ENCODE data around the gene BAD. TPM values are rescaled to one million over a fixed set of nuclear protein-coding genes. Genes with fewer than 3 reads are reported as not detected.

BAD gene
- total RNA-seq: 46.2 and 69.0 TPM in 2 replicates

GRCh38 chr11:64284048-64284961 lies at the start of gene BAD:
BAD (minus strand) TSS chr11:64284665; CDS start chr11:64284368, 297 bp downstream.

GRCh38 chr11:64317961-64318765 lies 33.7 kb upstream of the BAD start, which contains the start of gene PRDX5:
PRDX5 (plus strand) TSS chr11:64318121; CDS start chr11:64318216, 95 bp downstream.

GRCh38 chr11:64317325-64317960 lies 33.0 kb upstream of the BAD start, which contains the start of gene TRMT112:
TRMT112 (minus strand) TSS chr11:64317559; CDS start chr11:64317526, 33 bp downstream.

DNA sequence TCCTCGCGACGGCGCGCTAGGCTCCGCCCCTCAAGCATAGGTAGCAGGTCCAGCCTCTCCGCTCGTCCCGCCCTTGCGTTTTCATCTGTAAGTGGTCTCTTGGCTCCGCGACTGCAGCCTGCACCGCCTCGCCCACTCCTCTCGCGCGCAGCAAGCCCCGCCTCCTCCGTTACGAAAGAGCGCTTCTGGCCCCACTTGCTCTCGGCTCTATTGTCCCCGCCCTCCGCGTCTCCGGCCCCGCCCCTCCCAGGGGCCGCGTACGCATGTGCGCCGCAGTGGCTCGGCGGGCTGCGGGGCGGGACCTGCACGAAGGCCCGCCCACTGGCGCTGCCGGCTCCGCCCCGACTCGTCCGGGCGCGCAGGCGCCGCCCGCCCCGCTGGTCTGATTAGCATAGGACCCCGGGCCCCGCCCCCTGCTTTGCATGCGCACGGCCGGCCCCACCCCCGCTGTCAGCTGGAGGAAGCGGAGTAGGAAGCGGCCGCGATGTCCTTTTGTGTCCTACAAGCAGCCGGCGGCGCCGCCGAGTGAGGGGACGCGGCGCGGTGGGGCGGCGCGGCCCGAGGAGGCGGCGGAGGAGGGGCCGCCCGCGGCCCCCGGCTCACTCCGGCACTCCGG lies 20.7 kb upstream of the BAD start, which contains the start of gene ESRRA:
Gene ESRRA, plus strand, starts transcription at position 450 of the 616 bp plus-strand sequence. CDS start 1,656 bp downstream, outside the sequence.

DNA sequence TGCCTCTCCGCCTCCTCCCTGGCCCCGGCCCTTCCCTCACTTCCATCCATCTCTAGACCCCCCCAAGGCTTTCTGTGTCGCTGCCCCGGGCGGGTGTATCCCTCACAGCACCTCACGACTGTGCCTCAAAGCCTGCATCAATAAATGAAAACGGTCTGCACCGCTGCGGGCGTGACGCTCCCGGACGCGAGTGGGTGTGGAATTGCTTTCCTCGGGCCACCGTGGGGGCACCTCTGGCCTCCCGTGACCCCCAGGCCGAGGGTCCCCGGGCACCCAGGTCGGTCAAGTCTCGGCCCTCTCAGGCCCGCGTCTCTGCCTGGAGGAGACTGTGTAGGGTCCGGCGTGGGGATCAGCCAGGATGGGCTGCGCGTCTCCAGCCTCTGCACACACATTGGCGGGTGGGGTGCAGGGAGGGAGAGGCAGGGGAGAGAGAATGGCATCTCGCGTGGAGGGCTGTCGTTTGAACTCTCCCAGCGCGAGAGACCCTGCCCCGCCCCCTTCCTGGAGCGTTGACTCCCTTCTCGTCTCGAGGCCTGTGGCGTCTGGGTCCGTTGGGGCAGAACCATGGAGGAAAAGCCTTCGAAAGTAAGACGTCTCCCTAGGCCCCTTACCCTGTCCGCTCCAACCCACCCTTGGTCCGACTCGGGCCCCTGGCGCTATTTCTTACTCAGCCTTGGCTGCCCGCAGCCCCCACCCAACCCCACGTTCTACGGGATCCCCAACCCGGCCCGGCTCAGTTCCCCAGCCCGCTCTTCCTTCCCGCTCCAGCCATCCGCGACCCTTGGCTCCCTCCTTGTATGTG lies 15.6 kb upstream of the BAD start, which contains the start of gene CATSPERZ:
Gene CATSPERZ, plus strand, starts transcription at position 512 of the 802 bp plus-strand sequence. Its CDS starts 53 bp downstream, at position 565.

DNA sequence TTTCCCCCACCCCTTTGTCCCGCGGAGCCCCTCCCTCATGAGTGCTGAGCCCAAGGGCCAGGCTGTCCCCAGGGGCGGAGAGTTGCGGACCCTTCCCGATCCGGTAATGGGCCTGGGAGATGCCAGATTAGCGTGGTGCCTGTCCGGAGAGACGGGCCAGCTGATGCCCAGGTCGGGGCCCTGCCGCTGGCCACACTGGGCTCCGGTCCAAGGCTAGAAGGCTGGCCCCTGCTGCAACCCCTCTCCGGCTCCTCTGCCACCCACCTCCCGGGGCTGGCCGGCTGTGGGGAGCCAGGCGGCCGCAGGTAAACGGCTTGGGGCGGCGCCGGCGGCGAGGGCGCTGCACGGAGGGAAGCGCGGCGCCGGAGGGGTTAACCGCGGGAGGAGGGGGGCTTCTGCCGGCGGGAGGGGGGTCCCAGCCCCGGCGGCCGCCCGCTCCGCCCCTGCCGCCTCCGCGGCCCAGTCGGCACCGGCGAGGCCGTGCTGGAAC lies 6.8 kb upstream of the BAD start, which contains the start of gene KCNK4:
Gene KCNK4, plus strand, starts transcription at position 41 of the 490 bp plus-strand sequence. CDS start 1,717 bp downstream, outside the sequence.

DNA sequence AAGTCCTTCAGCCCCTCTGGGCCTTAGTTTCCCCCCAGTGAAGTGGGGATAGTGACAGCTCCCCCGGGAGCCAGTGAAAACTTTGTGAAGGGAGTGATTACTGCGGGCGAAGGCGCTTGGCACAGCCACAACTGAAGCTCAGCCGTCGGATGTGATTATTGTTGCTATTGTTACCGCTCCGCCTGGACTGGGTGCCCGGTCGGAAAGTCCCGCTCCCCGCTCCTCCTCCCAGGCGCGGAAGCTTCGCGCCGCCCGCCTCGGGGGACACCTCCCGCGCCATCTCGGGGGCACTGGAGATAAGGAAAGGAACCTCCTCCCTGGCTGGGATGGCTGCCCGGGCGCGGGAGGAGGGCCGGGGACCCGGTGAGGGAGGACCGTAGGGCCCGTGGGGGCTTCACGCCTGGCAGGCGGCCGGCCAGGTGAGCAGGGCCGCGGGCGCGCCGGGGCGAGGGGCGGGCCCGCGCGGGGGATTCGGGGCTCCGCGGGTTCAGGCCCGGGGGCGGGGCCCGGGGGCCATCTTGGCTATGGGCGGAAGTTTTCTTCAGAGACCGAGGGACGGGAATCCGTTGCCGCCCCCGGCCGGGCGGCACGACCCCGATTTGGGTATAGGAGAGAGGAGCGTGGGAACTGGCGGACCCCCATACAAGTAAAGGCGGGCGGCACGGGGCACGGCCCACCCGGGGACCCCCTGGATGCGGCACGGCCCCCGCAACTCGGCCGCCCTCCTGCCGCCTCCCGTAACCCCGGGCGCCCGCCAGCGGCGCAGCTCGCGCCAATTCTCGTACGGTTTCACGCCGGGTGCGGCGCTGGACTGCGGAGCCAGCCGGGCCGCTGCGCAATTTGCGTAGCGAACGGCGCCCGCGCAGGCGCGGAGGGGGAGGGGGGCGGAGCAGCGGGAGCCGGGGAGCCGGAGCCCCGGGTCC lies 758 bp upstream of the BAD start, which contains the start of gene GPR137:
Gene GPR137, plus strand, starts transcription at position 887 of the 923 bp plus-strand sequence. CDS start 677 bp downstream, outside the sequence.

DNA sequence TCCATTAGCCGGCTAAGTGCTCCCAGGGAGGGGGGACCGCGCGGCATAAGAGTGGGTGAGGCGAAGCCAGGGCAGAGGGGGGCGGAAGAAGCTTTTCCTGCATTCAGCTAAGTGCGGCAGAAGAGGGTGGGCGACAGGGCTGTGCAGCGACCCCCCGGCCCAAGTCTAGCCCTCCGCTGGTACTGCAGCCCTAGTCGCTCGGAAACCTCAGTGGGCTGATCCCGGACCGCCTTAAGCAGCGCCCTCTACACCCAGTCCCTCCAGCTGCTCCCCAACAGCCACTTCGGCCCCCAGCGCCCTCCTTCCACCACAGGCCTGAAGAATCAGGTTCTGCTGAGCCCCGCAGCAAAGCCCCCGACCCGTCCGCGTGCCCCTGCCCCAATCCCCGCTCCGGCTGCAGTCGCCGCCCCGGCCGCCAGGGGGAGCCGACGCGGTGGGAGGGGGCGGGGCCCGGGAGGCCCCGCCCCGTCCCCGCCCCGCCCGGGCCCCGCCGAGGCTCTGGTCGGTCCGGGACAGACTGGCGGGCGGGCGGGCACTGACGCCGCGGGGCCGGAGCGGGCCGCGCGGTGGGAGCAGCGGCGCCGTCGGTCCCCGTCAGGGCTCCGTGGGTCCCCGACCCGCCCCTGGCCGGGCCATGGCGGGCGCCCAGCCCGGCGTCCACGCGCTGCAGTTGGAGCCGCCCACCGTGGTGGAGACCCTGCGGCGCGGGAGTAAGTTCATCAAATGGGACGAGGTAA lies 33.3 kb downstream of the BAD start, which contains the start of gene PLCB3:
Gene PLCB3, plus strand, starts transcription at position 515 of the 737 bp plus-strand sequence. Its CDS starts 120 bp downstream, at position 635.

DNA sequence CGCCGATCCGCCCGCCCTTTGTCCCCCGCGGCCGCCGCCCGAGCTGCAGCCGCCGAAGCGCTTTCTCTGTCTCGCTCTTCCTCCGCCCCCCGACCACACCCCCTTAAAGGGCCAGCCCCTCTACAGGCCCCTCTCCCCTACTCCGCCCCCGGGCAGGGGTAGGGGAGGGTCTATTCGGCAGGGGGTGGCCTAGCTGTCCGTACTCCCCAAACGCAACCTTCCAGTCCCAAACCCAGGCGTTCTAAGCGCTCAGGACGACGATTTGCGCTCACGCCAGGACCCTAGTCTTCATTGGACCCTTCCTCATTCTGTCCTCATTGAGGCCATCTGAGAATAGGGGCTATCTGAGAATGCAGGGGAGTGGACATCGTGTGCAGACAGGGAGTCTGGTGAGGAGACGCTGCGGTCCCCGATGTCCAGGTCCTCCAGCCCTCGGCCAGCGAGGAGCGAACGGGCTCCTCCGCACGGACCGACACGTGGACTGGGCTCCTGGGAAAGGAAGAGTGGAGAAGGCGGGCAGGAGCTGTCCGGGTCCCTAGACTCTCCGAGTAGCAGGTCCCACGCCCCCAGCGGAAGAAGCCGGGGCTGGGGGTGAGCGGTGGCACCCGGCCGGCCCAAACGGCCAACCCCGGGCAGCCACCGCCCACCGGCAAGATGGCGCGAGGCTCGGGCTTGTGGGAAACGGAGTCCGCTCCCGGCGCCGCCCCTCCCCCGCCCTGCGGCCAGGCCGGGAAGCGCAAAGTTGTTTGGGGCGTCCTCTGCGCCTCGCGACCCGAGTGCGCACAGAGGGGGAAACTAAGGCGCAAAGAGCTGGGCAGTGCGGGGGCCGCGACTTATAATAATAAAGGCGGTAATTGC lies 37.4 kb downstream of the BAD start, which contains the start of gene PPP1R14B:
Gene PPP1R14B, minus strand, starts transcription at position 73 of the 858 bp plus-strand sequence. CDS start 270 bp downstream, outside the sequence.

DNA sequence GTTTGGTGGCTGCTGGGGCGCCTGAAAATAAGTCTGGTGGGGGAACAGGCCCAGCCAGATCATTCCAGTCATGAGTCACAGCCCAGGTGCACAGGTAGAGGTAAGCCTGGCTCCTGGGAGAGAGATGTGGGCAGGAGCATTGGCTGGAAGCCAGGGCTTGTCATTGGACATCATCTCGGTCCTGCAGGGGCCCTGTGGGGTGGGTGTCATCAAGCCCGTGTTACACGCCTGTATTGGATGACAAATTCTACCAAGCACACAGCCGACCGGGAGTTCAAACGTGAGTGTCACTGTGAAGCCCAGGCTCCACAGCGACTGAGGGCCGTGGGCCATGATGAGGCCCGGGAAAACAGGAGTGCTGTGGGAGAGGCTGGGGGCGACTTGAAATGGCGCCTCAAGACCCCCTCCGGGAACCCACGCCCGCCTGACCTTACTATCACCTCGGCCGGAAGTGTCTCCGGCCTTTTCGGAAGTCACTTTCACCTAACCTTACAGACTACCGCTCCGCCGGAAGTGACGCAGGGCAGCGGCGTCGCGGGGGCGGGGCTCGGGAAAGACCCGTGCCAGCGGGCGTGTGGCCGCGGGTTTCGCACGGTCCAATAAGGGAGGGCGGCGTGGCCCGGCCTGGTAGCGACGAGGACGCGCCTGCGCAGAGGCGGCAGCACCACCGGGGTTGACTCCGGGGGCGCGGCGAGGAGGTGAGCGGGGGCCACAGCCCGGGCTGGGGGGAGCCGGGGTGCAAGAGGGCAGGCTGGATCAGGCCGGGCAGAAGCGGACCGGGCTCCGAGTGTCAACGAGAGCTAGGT lies 43.8 kb downstream of the BAD start, which contains the start of gene FKBP2:
Gene FKBP2, plus strand, starts transcription at position 661 of the 806 bp plus-strand sequence. CDS start 1,293 bp downstream, outside the sequence.

GRCh38 chr11:64233913-64234586 lies 50.4 kb downstream of the BAD start, which contains the start of gene VEGFB:
VEGFB (plus strand) TSS chr11:64234584; CDS start chr11:64234834, 250 bp downstream.

GRCh38 chr11:64230171-64230984 lies 54.1 kb downstream of the BAD start, which contains the start of gene DNAJC4:
DNAJC4 (plus strand) TSS chr11:64230548; CDS start chr11:64230855, 307 bp downstream.

DNA sequence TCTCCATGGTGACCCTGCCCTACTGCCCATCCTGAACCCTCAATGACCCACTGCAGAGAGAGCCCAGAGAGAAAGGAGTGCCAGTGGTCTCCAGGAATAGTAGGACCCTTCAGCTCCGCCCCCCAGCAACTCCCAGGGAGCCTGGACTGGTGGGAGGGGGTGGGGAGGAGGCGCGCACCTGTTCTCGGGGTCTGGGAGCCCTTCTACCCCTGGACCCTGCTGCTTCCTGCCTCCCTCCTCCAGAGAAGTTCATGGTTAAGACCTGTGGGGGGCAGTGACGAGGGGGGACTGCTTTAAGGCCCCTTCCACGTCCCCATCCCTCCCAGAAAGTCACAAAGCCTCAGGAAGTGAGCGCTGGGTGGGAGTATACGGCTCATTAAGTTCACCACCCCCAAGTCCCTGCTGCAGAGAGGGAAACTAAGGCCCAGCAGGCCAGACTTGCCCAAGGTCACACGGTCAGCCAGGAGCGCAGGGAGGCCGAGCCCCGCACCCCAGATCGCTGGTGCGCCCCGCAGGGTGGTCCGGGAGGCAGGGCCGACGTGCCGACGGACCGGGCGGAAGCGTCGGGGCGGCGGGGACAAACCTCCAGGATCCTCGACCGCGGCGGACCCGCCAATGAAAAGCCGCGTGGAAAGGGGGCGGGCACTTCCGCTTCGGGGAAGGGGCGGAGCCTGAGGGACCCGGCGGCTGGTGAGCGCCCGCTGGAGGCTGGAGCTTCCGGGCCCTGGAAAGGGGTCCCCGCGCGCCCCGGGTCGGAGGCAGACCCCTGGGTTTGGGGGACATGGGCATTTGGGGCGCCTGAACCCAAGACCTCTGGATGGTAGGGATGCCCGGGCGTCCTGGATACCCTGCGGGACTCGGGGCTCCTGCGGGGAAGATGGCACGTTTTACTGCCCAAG lies 58.6 kb downstream of the BAD start, which contains the start of the genes NUDT22 and TRPT1:
Gene NUDT22, plus strand, starts transcription at position 667 of the 899 bp plus-strand sequence. CDS start 379 bp downstream, outside the sequence.
Gene TRPT1, minus strand, starts transcription at position 579 of the 899 bp plus-strand sequence. Its CDS starts 326 bp downstream, at position 253.

Data from dermis lymphatic vessel endothelial cell (primary cell).